OCI-LY7 (cell line): ENCODE measurements around the gene TMEM94.

Source experiments
- CTCF ChIP-seq: fragments of 200-600 bp; sonication (generic); conservative IDR thresholded peaks from 2 replicates; pipeline ENCODE4 v1.5.1; 2014; ENCODE audit warnings: mild to moderate bottlenecking, antibody characterized with exemption, low read length, moderate library complexity, mixed read lengths
- EZH2phosphoT487 ChIP-seq: fragments of 200-600 bp; sonication (generic); IDR thresholded peaks from 2 replicates; pipeline ENCODE4 v1.6.1; 2018; ENCODE audit warnings: low read depth, borderline replicate concordance, mild to moderate bottlenecking, mixed run types, antibody characterized with exemption, low read length, moderate library complexity, mixed read lengths

- TF ChIP-seq CTCF (no peak), EZH2phosphoT487 (no peak)
Observed at GRCh38 chr17:75430159-75430974, 26.1 kb upstream of the TMEM94 start.
